SK-N-SH (cell line): ENCODE results near the gene WIPF2. TPM values are rescaled to one million over a fixed set of nuclear protein-coding genes. Genes with fewer than 3 reads are reported as not detected.

Source experiments
- CTCF ChIA-PET: fragments of 300-600, 350-600 bp; formaldehyde crosslinking; extraction: SDS; loops from one replicate; lab custom pipeline; 2021; lab: Yijun Ruan, JAX
- POLR2A ChIA-PET: fragments of 350-600 bp; sonication (Branson Sonifier 250); formaldehyde crosslinking; extraction: SDS; loops from one replicate; lab custom pipeline; 2020; ENCODE audit warnings: antibody characterized with exemption, inconsistent platforms; lab: Yijun Ruan, JAX
- DNase-seq: peaks from one replicate; pipeline ENCODE4 v3.0.0; 2012
- H2AFZ ChIP-seq: fragments of 200-600 bp; sonication (generic); 2 replicates; pipeline ENCODE4 v1.8.1; 2016; ENCODE audit warnings: antibody characterized with exemption, mild to moderate bottlenecking, low read depth
- H3F3A ChIP-seq: fragments of 200-600 bp; sonication (generic); replicated peaks from 2 replicates; pipeline ENCODE3; 2016; ENCODE audit warnings: antibody characterized with exemption, mild to moderate bottlenecking; ENCODE audit not compliant: insufficient read depth
- H3K27ac ChIP-seq, 2 experiments: fragments of 200-500 bp in 1 of 2; fragments of 200-600 bp in 1 of 2; sonication (Bioruptor generic) in 1 of 2; sonication (generic), shearing (Covaris generic) in 1 of 2; 2 replicates each; pipeline versions ENCODE4 v1.5.1 to v1.6.1; 2014 to 2016; ENCODE audit warnings: low read depth in 2 of 2, inconsistent platforms in 1 of 2, low read length in 1 of 2, mild to moderate bottlenecking in 1 of 2, mixed read lengths in 1 of 2
- H3K27me3 ChIP-seq: fragments of 200-600 bp; sonication (generic), shearing (Covaris generic); 2 replicates; pipeline ENCODE4 v1.6.1; 2016; ENCODE audit warnings: mixed run types; ENCODE audit not compliant: insufficient read depth
- H3K36me3 ChIP-seq, 2 experiments: fragments of 200-500 bp in 1 of 2; fragments of 200-600 bp in 1 of 2; sonication (Bioruptor generic) in 1 of 2; sonication (generic) in 1 of 2; replicated peaks in 1 of 2; 2 replicates each; pipeline versions ENCODE3 to v1.5.1; 2014 to 2016; ENCODE audit warnings: low read length in 1 of 2, mild to moderate bottlenecking in 1 of 2; ENCODE audit not compliant: insufficient read depth in 2 of 2, control insufficient read depth in 1 of 2
- H3K4me1 ChIP-seq, 2 experiments: fragments of 200-500 bp in 1 of 2; fragments of 200-600 bp in 1 of 2; sonication (Bioruptor generic) in 1 of 2; sonication (generic), shearing (Covaris generic) in 1 of 2; 2 replicates each; pipeline versions ENCODE4 v1.5.1 to v1.6.1; 2014 to 2016; ENCODE audit warnings: low read depth in 1 of 2, low read length in 1 of 2, mixed run types in 1 of 2; ENCODE audit not compliant: insufficient read depth in 2 of 2, control insufficient read depth in 1 of 2
- H3K4me2 ChIP-seq: fragments of 200-600 bp; sonication (generic), shearing (Covaris generic); 2 replicates; pipeline ENCODE4 v1.6.1; 2017; ENCODE audit warnings: mixed run types
- H3K4me3 ChIP-seq, 2 experiments: fragments of 200-500 bp in 1 of 2; fragments of 200-600 bp in 1 of 2; sonication (Bioruptor generic) in 1 of 2; sonication (generic), shearing (Covaris generic) in 1 of 2; 2 replicates each; pipeline versions ENCODE4 v1.5.1 to v1.8.1; 2014 to 2016; ENCODE audit warnings: low read depth in 2 of 2, inconsistent platforms in 1 of 2, low read length in 1 of 2, mild to moderate bottlenecking in 1 of 2, mixed read lengths in 1 of 2, moderate library complexity in 1 of 2
- H3K79me2 ChIP-seq: fragments of 200-600 bp; sonication (generic); 2 replicates; pipeline ENCODE4 v1.8.1; 2017; ENCODE audit warnings: mild to moderate bottlenecking; ENCODE audit not compliant: insufficient read depth
- H3K9ac ChIP-seq: fragments of 200-600 bp; sonication (generic); 2 replicates; pipeline ENCODE4 v1.6.1; 2017; ENCODE audit warnings: mixed run types
- H3K9me2 ChIP-seq: fragments of 200-600 bp; sonication (generic); 2 replicates; pipeline ENCODE4 v1.6.1; 2017; ENCODE audit warnings: mixed run types
- H3K9me3 ChIP-seq: fragments of 200-600 bp; sonication (generic); 2 replicates; pipeline ENCODE4 v1.6.1; 2017; ENCODE audit warnings: mixed run types, mild to moderate bottlenecking, moderate library complexity
- H4K20me1 ChIP-seq: fragments of 200-600 bp; sonication (generic); 2 replicates; pipeline ENCODE4 v1.6.1; 2017; ENCODE audit warnings: mild to moderate bottlenecking, mixed run types; ENCODE audit not compliant: insufficient read depth
- ELF1 ChIP-seq: IDR thresholded peaks from 2 replicates; pipeline ENCODE4 v1.4.0; 2012
- EP300 ChIP-seq, 2 experiments: IDR thresholded peaks; 2 replicates each; pipeline versions ENCODE4 v1.4.0 to v1.6.1; 2012; ENCODE audit warnings: borderline replicate concordance in 1 of 2, low read depth in 1 of 2, low read length in 1 of 2
- FOXJ3 ChIP-seq: sonication (generic); formaldehyde crosslinking; IDR thresholded peaks from 2 replicates; pipeline ENCODE4 v1.5.1; 2020; ENCODE audit warnings: mild to moderate bottlenecking, missing genetic modification reagents
- FOXM1 ChIP-seq: IDR thresholded peaks from 2 replicates; pipeline ENCODE4 v1.4.0; 2012; ENCODE audit warnings: low read depth, mild to moderate bottlenecking
- IRF3 ChIP-seq: fragments of 150-350 bp; IDR thresholded peaks from 2 replicates; pipeline ENCODE4 v1.6.1; 2016; ENCODE audit warnings: mild to moderate bottlenecking, low read depth, low read length
- MAX ChIP-seq: IDR thresholded peaks from 2 replicates; pipeline ENCODE4 v1.4.0; 2012; ENCODE audit warnings: low read depth
- MXI1 ChIP-seq: IDR thresholded peaks from 2 replicates; pipeline ENCODE4 v1.6.1; 2012; ENCODE audit warnings: mild to moderate bottlenecking, low read depth, low read length, improper control_type of control experiment
- PBX3 ChIP-seq: IDR thresholded peaks from 2 replicates; pipeline ENCODE4; 2012
- POLR2AphosphoS5 ChIP-seq: IDR thresholded peaks from 2 replicates; pipeline ENCODE4 v1.6.1; 2012; ENCODE audit warnings: low read depth, low read length
- RCOR1 ChIP-seq: fragments of 150-350 bp; IDR thresholded peaks from 2 replicates; pipeline ENCODE4 v1.6.1; 2017; ENCODE audit warnings: antibody characterized with exemption, low read length
- RXRA ChIP-seq: IDR thresholded peaks from 2 replicates; pipeline ENCODE4 v1.4.0; 2012; ENCODE audit warnings: low read depth, mild to moderate bottlenecking, borderline replicate concordance
- SMC3 ChIP-seq: IDR thresholded peaks from 2 replicates; pipeline ENCODE4 v1.6.1; 2012; ENCODE audit warnings: low read depth, low read length, improper control_type of control experiment
- USF2 ChIP-seq: fragments of 150-350 bp; IDR thresholded peaks from 2 replicates; pipeline ENCODE4 v1.6.1; 2017; ENCODE audit warnings: antibody characterized with exemption, low read length, low read depth, borderline replicate concordance
- YY1 ChIP-seq: IDR thresholded peaks from 2 replicates; pipeline ENCODE4 v1.4.0; 2012; ENCODE audit warnings: low read depth, mild to moderate bottlenecking
- ZBTB33 ChIP-seq: IDR thresholded peaks from 2 replicates; pipeline ENCODE4 v1.4.0; 2012; ENCODE audit warnings: low read depth, borderline replicate concordance
- WGBS: methylation state at CpG from one replicate; pipeline ENCODE4 v1.1.6; 2017; ENCODE audit warnings: low lambda C conversion rate; 5-methylcytosine and 5-hydroxymethylcytosine counted together
- polyA plus RNA-seq, 3 experiments: library from polyadenylated mRNA; depleted of rRNA; stranded (reverse); fragments of >200 nt; gene quantifications; 2 replicates each; pipeline ENCODE4 v1.2.3, GENCODE V29; 2012

WIPF2 gene
- polyA plus RNA-seq, 1 of the 3 experiments (the other 2 are of a cell fraction): 6.8 TPM

GRCh38 chr17:40180694-40181093, 38.4 kb upstream of the WIPF2 start:
- Histone ChIP-seq H4K20me1 (no peaks in the 10 kb centered on the region), H3K4me2 (no peak overlapping the region), H3K27me3 (no peaks in the 10 kb centered on the region), H3F3A (peaks cover 20% of the 10 kb centered on the region), H3K79me2 (no peaks in the 10 kb centered on the region), H3K9me2 (no peaks in the 10 kb centered on the region), H3K9me3 (no peaks in the 10 kb centered on the region), H3K4me3 (no peak overlapping the region), H3K4me1 (peaks cover 6 to 32% of the 10 kb centered on the region in 2 experiments; a peak in 1 of 4 replicates), H3K36me3 (peaks cover 3 to 8% of the 10 kb centered on the region in 2 experiments), H2AFZ (no peak overlapping the region), H3K9ac (no peak overlapping the region), H3K27ac (no peak overlapping the region)
- TF ChIP-seq SMC3 (no peak), RXRA (no peak), ELF1 (no peak), POLR2AphosphoS5 (no peak)
- WGBS: 88% methylated on average over 2 of the region's 5 CpGs
- no peak for DNase-seq
- POLR2A ChIA-PET: no interaction called here
- CTCF ChIA-PET: interaction anchor here (0.9 to 10.6 kb wide), 4 partner anchors 12 to 17 kb away, joined by 3 to 94 read pairs (median 18); no protein-coding TSS in a partner anchor

GRCh38 chr17:40181205-40181604, 37.9 kb upstream of the WIPF2 start:
- POLR2A ChIA-PET: no interaction called here
- Histone ChIP-seq H3K36me3 (peaks cover 3 to 6% of the 10 kb centered on the region in 2 experiments), H3K27ac (no peak overlapping the region), H3K9ac (no peak overlapping the region), H3F3A (peaks cover 15% of the 10 kb centered on the region), H3K27me3 (no peaks in the 10 kb centered on the region), H3K9me3 (no peaks in the 10 kb centered on the region), H4K20me1 (no peaks in the 10 kb centered on the region), H3K4me3 (no peak overlapping the region), H3K4me1 (peaks cover 6 to 32% of the 10 kb centered on the region in 2 experiments; a peak in 1 of 4 replicates), H3K4me2 (no peak overlapping the region), H3K9me2 (no peaks in the 10 kb centered on the region), H3K79me2 (no peaks in the 10 kb centered on the region), H2AFZ (no peak overlapping the region)
- CTCF ChIA-PET: interaction anchor here (0.9 to 10.6 kb wide), 3 partner anchors 12 to 17 kb away, joined by 3 to 94 read pairs (median 33); no protein-coding TSS in a partner anchor
- TF ChIP-seq FOXM1: no peak
- no peak for TF ChIP-seq ZBTB33
- no peak for TF ChIP-seq USF2
- no peak for TF ChIP-seq MAX
- TF ChIP-seq IRF3: no peak
- no peak for TF ChIP-seq RCOR1
- no peak for TF ChIP-seq MXI1
- no peak for TF ChIP-seq FOXJ3 (CRISPR knock-in tag)
- no peak for TF ChIP-seq EP300 (IDR thresholded peaks at IDR 0.05; ENCODE audit: borderline replicate concordance in 1 of 2, low read depth in 1 of 2, low read length in 1 of 2)
- no peak for TF ChIP-seq YY1
- TF ChIP-seq PBX3: no peak
- WGBS: 90% methylated on average over 8 of the region's 8 CpGs
- no peak for DNase-seq
